ENCODE measurements around the gene TNFAIP8. TPM values are rescaled to one million over a fixed set of nuclear protein-coding genes. Genes with fewer than 3 reads are reported as not detected.

The TNFAIP8 gene
- total and polyA plus RNA-seq, 10 of the 15 experiments (the other 5 are each of a cell fraction or from before 2014, with no cell fraction given) = 124 to 324 (median 177) TPM

- TF ChIP-seq REST (IDR thresholded peaks at IDR 0.05; ENCODE audit: low read depth, low read length) (no peak), NR2C2 (IDR thresholded peaks at IDR 0.05; ENCODE audit: borderline replicate concordance, control insufficient read depth, insufficient read length, low read depth) (no peak), RELB (IDR thresholded peaks at IDR 0.05; ENCODE audit: low read depth) (peak; percentile 94), NFYB (IDR thresholded peaks at IDR 0.05; ENCODE audit: insufficient read depth, low read depth, low read length) (no peak), BCL3 (IDR thresholded peaks at IDR 0.05; ENCODE audit: borderline replicate concordance, insufficient read depth, low read depth, low read length, poor library complexity, severe bottlenecking) (peak; percentile 92), SREBF2 (IDR thresholded peaks at IDR 0.05; ENCODE audit: low read length) (no peak), MLLT1 (IDR thresholded peaks at IDR 0.05) (0 out of 2 replicates have a peak, but pooled peaks have one; percentile 14), KLF5 (IDR thresholded peaks at IDR 0.05; ENCODE audit: partially characterized antibody) (peak; percentile 68), ATF2 (IDR thresholded peaks at IDR 0.05; ENCODE audit: low read length) (peak; percentile 99), NR2F1 (conservative IDR thresholded peaks at IDR 0.05) (peak; percentile 12), MEF2B (IDR thresholded peaks at IDR 0.05; ENCODE audit: partially characterized antibody, poor library complexity, severe bottlenecking) (peak; percentile 83), PRDM15 (CRISPR knock-in tag; IDR thresholded peaks at IDR 0.05) (no peak)
Observed at GRCh38 chr5:119397518-119398380, 41.9 kb downstream of the TNFAIP8 start (continued).

Data from GM12878 (cell line).